ENCODE results near the gene BAK1. TPM values are rescaled to one million over a fixed set of nuclear protein-coding genes. Genes with fewer than 3 reads are reported as not detected.

BAK1 gene
- polyA plus RNA-seq, 1 donor from 2014 or later, result 15.4 TPM

DNA sequence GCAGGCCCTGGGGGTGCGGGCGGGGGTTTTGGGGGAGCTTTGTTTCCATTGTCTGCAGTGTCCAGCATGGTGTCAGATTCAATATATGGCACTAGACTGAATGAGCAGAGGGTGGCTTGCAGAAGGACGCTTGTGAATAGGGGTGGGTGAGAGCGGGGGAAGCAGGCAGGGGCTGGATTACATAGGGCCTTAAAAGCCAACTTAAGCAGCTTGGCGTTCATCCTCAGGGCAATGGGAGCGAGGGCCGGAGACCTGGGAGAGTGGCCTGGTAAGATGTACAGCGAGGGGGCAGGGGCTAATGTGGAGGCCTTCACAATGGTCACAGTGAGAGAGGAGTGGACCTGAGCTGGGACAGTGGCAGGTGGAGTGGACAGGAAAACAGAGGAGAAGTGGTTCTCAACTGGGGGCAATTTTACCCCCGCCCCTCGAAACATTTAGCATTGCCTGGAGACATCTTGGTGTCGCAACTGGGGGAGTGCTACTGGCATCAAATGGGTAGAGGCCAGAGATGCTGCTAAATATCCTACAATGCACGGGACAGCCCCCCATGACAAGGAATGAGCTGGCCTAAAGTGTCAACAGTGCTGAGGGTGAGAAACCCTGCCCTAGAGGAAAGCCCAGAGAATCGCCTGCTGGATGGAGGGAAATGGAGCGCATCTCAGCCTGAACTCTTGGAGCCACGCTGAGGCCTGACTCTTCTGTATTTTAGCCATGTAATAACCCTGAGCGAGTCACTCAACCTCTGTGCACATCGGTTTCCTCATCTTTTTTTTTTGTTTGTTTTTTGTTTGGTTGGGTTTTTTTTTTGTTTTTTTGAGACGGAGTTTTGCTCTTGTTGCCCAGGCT is 15.1 kb upstream of the BAK1 start:
- Histone ChIP-seq H3K4me2 (ENCODE audit: low read length) (no peak overlapping the region), H4K20me1 (ENCODE audit: insufficient read depth) (no peaks in the 10 kb centered on the region), H3K4me3 (ENCODE audit: low read length) (no peak overlapping the region), H3K9ac (ENCODE audit: low read length) (no peak overlapping the region), H3K27ac (ENCODE audit: low read length) (no peak overlapping the region), H3K9me3 (ENCODE audit: low read length) (no peaks in the 10 kb centered on the region), H3K9me2 (ENCODE audit: insufficient read depth, low read length) (no peaks in the 10 kb centered on the region), H2AFZ (ENCODE audit: low read depth, low read length) (no peak overlapping the region), H3K27me3 (ENCODE audit: insufficient read depth, low read depth, low read length) (no peaks in the 10 kb centered on the region), H3F3A (ENCODE audit: insufficient read depth, low read length, poor library complexity, severe bottlenecking) (no peaks in the 10 kb centered on the region), H3K36me3 (ENCODE audit: insufficient read depth, low read length) (no peaks in the 10 kb centered on the region), H3K79me2 (replicated peaks; ENCODE audit: insufficient read depth, low read length) (no peaks in the 10 kb centered on the region)
- TF ChIP-seq SMC3 (conservative IDR thresholded peaks at IDR 0.05; ENCODE audit: poor library complexity), result no peak
- TF ChIP-seq, protein P1, sequence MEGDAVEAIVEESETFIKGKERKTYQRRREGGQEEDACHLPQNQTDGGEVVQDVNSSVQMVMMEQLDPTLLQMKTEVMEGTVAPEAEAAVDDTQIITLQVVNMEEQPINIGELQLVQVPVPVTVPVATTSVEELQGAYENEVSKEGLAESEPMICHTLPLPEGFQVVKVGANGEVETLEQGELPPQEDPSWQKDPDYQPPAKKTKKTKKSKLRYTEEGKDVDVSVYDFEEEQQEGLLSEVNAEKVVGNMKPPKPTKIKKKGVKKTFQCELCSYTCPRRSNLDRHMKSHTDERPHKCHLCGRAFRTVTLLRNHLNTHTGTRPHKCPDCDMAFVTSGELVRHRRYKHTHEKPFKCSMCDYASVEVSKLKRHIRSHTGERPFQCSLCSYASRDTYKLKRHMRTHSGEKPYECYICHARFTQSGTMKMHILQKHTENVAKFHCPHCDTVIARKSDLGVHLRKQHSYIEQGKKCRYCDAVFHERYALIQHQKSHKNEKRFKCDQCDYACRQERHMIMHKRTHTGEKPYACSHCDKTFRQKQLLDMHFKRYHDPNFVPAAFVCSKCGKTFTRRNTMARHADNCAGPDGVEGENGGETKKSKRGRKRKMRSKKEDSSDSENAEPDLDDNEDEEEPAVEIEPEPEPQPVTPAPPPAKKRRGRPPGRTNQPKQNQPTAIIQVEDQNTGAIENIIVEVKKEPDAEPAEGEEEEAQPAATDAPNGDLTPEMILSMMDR (IDR thresholded peaks at IDR 0.05; ENCODE audit: poor library complexity, severe bottlenecking), result no peak
- TF ChIP-seq EP300 (conservative IDR thresholded peaks at IDR 0.05; ENCODE audit: poor library complexity, severe bottlenecking), result no peak
- TF ChIP-seq MXI1 (conservative IDR thresholded peaks at IDR 0.05; ENCODE audit: poor library complexity, severe bottlenecking), result no peak
- no peak for TF ChIP-seq TAF1 (IDR thresholded peaks at IDR 0.05; ENCODE audit: low read depth)
- TF ChIP-seq POLR2AphosphoS5 (IDR thresholded peaks at IDR 0.05), result no peak
- no peak for TF ChIP-seq REST (IDR thresholded peaks at IDR 0.05; ENCODE audit: borderline replicate concordance)
- TF ChIP-seq EZH2 (IDR thresholded peaks at IDR 0.05; ENCODE audit: borderline replicate concordance, insufficient read depth, low read length, poor library complexity, severe bottlenecking), result no peak
- TF ChIP-seq RAD21 (conservative IDR thresholded peaks at IDR 0.05), result no peak

- Histone ChIP-seq H3K27ac (ENCODE audit: low read length) (no peak overlapping the region), H3K4me2 (ENCODE audit: low read length) (no peak overlapping the region), H3K79me2 (replicated peaks; ENCODE audit: insufficient read depth, low read length) (no peaks in the 10 kb centered on the region), H2AFZ (ENCODE audit: low read depth, low read length) (no peak overlapping the region), H3K36me3 (ENCODE audit: insufficient read depth, low read length) (no peaks in the 10 kb centered on the region), H3K4me3 (ENCODE audit: low read length) (no peak overlapping the region), H3K9me3 (ENCODE audit: low read length) (no peaks in the 10 kb centered on the region), H3K27me3 (ENCODE audit: insufficient read depth, low read depth, low read length) (no peaks in the 10 kb centered on the region), H4K20me1 (ENCODE audit: insufficient read depth) (no peaks in the 10 kb centered on the region), H3F3A (ENCODE audit: insufficient read depth, low read length, poor library complexity, severe bottlenecking) (no peaks in the 10 kb centered on the region), H3K9ac (ENCODE audit: low read length) (no peak overlapping the region), H3K9me2 (ENCODE audit: insufficient read depth, low read length) (no peaks in the 10 kb centered on the region)
- TF ChIP-seq REST (IDR thresholded peaks at IDR 0.05; ENCODE audit: borderline replicate concordance) (no peak), SMC3 (conservative IDR thresholded peaks at IDR 0.05; ENCODE audit: poor library complexity) (no peak), EP300 (conservative IDR thresholded peaks at IDR 0.05; ENCODE audit: poor library complexity, severe bottlenecking) (no peak)
Measured at GRCh38 chr6:33593414-33593727, 13.3 kb upstream of the BAK1 start.

All from neural cell (in vitro differentiated cells).